ENCODE results near the gene CFAP119. TPM values are rescaled to one million over a fixed set of nuclear protein-coding genes. Genes with fewer than 3 reads are reported as not detected.
"Not testable (repeated sequence)": the region's sequence is repeated elsewhere in the genome, so short reads cannot be mapped to it uniquely, and the experiment has no call there.

Gene CFAP119
- polyA plus RNA-seq (2012; ENCODE audit: low read depth, missing spikeins) = 8.3 TPM

DNA sequence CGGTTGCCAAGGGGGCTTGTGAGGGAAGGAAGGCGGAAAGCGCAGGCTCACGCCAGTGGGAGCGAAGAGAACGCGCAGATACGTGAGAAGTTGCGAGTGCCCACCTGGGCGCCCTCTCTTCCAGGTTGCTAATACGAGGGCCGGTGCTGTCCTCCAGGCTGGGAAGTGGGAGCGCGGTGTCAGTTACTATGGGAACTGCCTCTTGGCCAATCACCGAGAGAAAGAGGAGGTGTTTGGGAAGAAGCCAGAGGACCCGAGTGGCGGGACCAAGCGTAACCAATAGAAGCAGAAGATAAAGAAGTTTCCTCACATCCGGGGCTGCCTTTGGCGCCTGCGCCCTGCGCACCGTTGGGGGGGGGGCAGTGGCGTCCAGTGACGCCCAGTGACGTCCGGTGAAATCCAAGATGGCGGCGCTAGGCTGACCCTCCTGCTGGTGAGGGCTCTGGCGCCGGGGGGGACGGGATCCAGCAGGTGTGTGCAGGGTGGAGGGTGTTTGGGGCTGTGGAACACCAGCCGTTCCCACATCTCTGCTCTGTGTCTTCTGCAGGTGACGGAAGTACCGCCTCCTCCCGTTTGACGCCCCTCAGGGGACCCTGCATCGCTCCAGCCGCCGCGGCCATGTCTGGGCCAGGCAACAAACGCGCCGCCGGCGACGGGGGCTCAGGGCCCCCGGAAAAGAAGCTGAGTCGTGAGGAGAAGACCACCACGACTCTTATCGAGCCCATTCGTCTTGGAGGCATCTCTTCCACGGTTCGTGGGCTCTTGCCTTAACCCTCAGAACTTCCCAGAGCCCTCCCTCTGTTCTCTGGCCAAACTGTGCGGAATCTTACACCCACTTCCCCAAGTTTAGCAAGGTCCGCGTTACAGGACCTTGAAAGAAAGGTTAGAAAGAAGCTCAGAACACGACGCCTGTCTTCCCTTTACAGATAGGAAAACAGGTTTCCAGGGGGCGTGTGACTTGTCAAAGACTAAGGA, at the start of gene CFAP119, which contains the start of gene RNF40:
Gene CFAP119, minus strand, starts transcription at position 135 of the 975 bp plus-strand sequence. CDS start 314 bp downstream, outside the sequence.
Gene RNF40, plus strand, starts transcription at position 395 of the 975 bp plus-strand sequence. Its CDS starts 224 bp downstream, at position 619.
- FAIRE-seq (peak; percentile 98), DNase-seq (ENCODE audit: insufficient read length, low spot score) (peak; percentile 99)
- TF ChIP-seq POU2F2 (IDR thresholded peaks at IDR 0.05; ENCODE audit: low read depth, low read length) (0 out of 2 replicates have a peak, but pooled peaks have one; percentile 20), POLR2A (IDR thresholded peaks at IDR 0.05; ENCODE audit: low read depth, low read length) (peak; percentile 83), SPI1 (IDR thresholded peaks at IDR 0.05; ENCODE audit: low read depth, low read length) (peak; percentile 72), TAF1 (IDR thresholded peaks at IDR 0.05; ENCODE audit: low read depth, low read length) (peak; percentile 89), POLR2AphosphoS5 (IDR thresholded peaks at IDR 0.05; ENCODE audit: low read depth, low read length) (peak; percentile 60; the same call in 1 of the 2 replicates), PAX5 (IDR thresholded peaks at IDR 0.05; ENCODE audit: insufficient read depth, low read length, severe bottlenecking) (no peak)

DNA sequence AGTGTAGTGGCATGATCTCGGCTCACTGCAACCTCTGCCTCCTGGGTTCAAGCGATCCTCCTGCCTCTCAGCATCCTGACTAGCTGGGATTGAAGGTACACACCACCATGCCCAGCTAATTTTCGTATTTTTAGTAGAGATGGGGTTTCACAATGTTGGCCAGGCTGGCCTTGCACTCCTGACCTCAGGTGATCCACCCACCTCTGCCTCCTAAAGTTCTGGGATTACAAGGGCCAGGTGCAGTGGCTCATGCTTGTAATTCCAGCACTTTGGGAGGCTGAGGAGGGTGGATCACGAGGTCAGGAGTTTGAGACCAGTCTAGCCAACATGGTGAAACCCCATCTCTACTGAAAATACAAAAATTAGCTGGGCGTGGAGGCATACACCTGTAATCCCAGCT, 47.8 kb upstream of the CFAP119 start:
- not testable (repeated sequence) for FAIRE-seq; DNase-seq (ENCODE audit: insufficient read length, low spot score)

DNA sequence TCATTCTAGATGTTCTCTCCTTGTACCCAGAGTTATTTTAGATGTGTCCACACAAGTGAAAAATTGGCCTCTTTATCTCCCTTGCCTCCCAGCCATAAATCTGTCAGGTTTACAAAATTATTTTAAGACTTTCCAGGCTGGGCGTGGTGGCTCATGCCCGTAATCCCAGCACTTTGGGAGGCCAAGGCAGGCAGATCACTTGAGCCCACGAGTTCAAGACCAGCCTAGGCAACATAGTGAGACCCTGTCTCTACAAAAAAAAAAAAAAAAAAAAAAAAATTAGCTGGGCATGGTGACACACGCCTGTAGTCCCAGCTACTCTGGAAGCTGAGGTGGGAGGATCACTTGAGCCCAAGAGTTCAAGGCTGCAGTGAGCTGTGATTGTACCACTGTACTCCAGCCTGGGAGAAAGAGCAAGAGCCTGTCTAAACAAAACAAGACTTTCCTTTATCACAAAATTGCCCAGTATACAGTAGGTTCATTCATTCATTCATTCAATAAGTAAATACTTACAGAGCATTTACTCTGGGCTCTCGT, 47.1 kb upstream of the CFAP119 start:
- not testable (repeated sequence) for DNase-seq (ENCODE audit: insufficient read length, low spot score); FAIRE-seq

DNA sequence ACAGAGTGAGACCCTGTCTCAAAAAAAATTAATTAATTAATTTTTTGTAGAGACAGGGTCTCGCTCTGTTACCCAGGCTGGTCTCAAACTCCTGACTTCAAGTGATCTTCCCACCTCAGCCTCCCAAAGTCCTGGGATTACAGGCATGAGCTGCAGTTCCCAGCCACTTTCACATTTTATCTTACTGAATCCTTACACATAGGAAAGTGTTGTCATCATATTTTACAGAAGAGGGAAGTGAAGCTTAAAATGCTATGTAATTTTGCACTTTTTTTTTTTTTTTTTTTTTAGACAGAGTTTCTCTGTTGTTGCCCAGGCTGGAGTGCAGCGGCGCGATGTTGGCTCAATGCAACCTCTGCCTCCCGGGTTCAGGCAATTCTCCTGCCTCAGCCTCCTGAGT, 46.3 kb upstream of the CFAP119 start:
- FAIRE-seq (no peak), DNase-seq (ENCODE audit: insufficient read length, low spot score) (no peak)
- no peak for TF ChIP-seq PAX5 (IDR thresholded peaks at IDR 0.05; ENCODE audit: insufficient read depth, low read length, severe bottlenecking)
- TF ChIP-seq SPI1 (IDR thresholded peaks at IDR 0.05; ENCODE audit: low read depth, low read length) = 0 out of 2 replicates have a peak, but pooled peaks have one; percentile 18
- TF ChIP-seq TAF1 (IDR thresholded peaks at IDR 0.05; ENCODE audit: low read depth, low read length) = no peak

DNA sequence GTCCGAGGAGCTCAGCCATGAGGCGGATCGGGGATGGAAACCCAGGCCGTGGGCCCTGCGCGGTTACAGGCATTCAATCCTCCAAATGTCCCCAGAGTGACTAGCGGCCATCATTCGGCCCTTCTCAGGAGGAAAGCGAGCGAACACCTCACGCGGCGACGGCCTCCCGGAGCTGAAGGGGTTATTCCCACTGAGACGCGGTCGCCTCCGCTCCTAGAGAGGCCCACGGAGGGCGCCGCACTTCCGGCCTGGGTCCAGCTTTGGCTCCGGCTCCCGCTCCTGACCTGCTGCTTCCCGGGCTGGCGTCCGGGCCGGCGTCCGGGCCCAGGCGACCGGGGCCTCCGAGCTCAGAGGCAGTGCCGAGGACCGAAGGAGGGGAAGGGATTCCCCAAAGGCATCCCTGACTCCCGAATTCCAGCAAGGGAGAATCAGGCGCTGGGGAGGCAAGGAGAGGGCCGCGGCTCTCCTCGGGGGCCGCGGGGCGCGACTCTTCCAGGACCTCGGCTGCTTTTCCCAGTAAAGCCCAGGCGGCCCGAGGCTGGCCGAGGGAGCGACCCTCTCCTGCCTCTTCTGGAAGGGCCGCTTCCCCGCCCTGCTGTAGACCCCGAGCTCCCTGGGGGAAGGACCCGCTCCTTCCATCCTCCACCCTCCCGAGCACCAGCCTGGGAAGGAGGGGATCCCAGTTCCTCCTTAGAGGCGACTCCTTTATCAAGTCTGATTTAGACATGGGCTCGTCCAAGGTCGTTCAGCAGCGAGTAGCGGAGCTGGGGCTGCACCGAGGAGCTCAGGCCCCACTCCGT, 43.7 kb upstream of the CFAP119 start:
- FAIRE-seq (no peak), DNase-seq (ENCODE audit: insufficient read length, low spot score) (no peak)
- no peak for TF ChIP-seq PAX5 (IDR thresholded peaks at IDR 0.05; ENCODE audit: insufficient read depth, low read length, severe bottlenecking)
- TF ChIP-seq POU2F2 (IDR thresholded peaks at IDR 0.05; ENCODE audit: low read depth, low read length) = no peak
- no peak for TF ChIP-seq TAF1 (IDR thresholded peaks at IDR 0.05; ENCODE audit: low read depth, low read length)
- no peak for TF ChIP-seq POLR2A (IDR thresholded peaks at IDR 0.05; ENCODE audit: low read depth, low read length)
- no peak for TF ChIP-seq POLR2AphosphoS5 (IDR thresholded peaks at IDR 0.05; ENCODE audit: low read depth, low read length)
- no peak for TF ChIP-seq SPI1 (IDR thresholded peaks at IDR 0.05; ENCODE audit: low read depth, low read length)

DNA sequence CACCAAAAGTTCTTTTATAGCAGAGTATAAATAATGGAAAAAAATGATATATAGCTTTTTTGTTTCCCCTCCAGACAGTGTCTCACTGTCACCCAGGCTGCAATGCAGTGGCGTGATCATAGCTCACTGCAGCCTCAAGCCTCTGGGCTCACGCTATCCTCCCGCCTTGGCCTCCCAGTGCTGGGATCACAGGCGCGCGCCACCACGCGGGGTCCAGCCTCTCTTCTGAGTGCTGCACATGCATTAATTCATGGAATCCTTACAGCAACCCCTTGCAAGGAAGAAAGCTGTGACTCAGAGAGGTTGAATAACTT, 43.2 kb upstream of the CFAP119 start:
- FAIRE-seq (no peak), DNase-seq (ENCODE audit: insufficient read length, low spot score) (no peak)
- TF ChIP-seq POLR2A (IDR thresholded peaks at IDR 0.05; ENCODE audit: low read depth, low read length) = no peak
- no peak for TF ChIP-seq SPI1 (IDR thresholded peaks at IDR 0.05; ENCODE audit: low read depth, low read length)
- TF ChIP-seq POLR2AphosphoS5 (IDR thresholded peaks at IDR 0.05; ENCODE audit: low read depth, low read length) = no peak
- TF ChIP-seq PAX5 (IDR thresholded peaks at IDR 0.05; ENCODE audit: insufficient read depth, low read length, severe bottlenecking) = no peak
- TF ChIP-seq POU2F2 (IDR thresholded peaks at IDR 0.05; ENCODE audit: low read depth, low read length) = no peak
- no peak for TF ChIP-seq TAF1 (IDR thresholded peaks at IDR 0.05; ENCODE audit: low read depth, low read length)

DNA sequence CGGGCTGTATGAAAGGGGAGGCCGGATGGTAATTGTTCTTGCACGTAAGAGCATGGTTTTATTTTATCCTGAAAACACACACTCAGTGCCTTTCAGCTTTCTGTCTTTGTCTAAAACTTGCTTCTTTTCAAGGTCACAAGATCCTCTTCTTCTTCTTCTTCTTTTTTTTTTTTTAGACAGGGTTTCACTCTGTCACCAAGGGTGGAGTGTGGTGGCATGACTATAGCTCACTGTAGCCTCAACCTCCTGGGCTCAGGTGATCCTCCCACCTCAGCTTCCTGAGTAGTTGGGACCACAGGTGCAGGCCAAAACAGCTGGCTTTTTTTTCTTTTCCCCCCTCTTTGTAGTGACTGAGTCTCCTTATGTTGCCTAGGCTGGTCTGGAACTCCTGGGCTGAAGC, 41.1 kb upstream of the CFAP119 start:
- TF ChIP-seq SPI1 (IDR thresholded peaks at IDR 0.05; ENCODE audit: low read depth, low read length) (no peak), POU2F2 (IDR thresholded peaks at IDR 0.05; ENCODE audit: low read depth, low read length) (no peak), PAX5 (IDR thresholded peaks at IDR 0.05; ENCODE audit: insufficient read depth, low read length, severe bottlenecking) (no peak), POLR2A (IDR thresholded peaks at IDR 0.05; ENCODE audit: low read depth, low read length) (no peak), TAF1 (IDR thresholded peaks at IDR 0.05; ENCODE audit: low read depth, low read length) (no peak)
- FAIRE-seq (no peak), DNase-seq (ENCODE audit: insufficient read length, low spot score) (no peak)

DNA sequence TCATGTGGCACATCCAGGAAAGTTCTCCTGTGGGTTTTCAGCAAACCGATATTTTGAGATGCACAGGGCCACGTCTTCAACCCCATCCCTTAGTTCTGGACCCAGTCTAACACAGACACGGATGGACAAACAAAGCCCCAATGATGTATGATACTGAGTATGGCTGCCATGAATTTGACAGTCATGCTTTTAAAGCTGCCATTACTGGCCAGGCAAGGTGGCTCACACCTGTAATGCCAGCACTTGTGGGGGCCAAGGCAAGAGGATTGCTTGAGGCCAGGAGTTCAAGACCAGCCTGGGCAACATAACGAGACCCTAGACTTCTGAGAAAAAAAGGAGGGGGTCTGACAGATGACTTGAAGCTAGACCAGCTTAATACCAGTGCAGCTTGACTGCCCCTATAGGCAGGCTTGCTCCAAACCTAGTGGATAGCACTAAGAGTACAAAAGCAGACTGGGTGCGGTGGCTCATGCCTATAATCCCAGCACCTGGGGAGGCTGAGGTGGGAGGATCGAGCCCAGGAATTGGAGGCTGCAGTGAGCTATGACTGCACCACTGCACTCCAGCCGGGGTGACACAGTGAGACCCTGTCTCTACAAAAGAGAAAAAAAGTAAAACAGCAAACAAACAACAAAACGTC, 35.9 kb upstream of the CFAP119 start:
- TF ChIP-seq POLR2A (IDR thresholded peaks at IDR 0.05; ENCODE audit: low read depth, low read length) = no peak
- no peak for TF ChIP-seq POLR2AphosphoS5 (IDR thresholded peaks at IDR 0.05; ENCODE audit: low read depth, low read length)
- no peak for TF ChIP-seq PAX5 (IDR thresholded peaks at IDR 0.05; ENCODE audit: insufficient read depth, low read length, severe bottlenecking)
- no peak for TF ChIP-seq TAF1 (IDR thresholded peaks at IDR 0.05; ENCODE audit: low read depth, low read length)
- no peak for TF ChIP-seq SPI1 (IDR thresholded peaks at IDR 0.05; ENCODE audit: low read depth, low read length)
- TF ChIP-seq POU2F2 (IDR thresholded peaks at IDR 0.05; ENCODE audit: low read depth, low read length) = no peak
- no peak for DNase-seq (ENCODE audit: insufficient read length, low spot score)
- FAIRE-seq = no peak

DNA sequence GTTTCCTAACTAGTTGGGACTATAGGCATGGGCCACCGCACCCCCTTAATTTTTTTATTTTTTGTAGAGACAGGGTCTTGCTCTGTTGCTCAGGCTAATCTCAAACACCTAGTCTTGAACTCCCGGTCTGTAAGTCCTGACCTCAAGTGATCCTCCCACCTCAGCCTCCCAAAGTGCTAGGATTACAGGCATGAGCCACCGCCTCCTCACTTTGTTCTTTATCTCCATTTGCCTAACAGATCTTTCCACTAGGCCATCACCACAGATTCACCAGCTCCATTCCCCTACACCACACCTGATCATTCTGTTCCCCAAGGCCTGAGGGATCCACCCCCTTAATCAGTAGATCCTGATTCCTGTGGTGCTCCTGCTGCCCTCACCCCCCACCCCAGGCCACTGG, 32.8 kb upstream of the CFAP119 start:
- FAIRE-seq = no peak

More for the DNA sequence above, 32.8 kb upstream of the CFAP119 start:
- no peak for TF ChIP-seq TAF1 (IDR thresholded peaks at IDR 0.05; ENCODE audit: low read depth, low read length)
- DNase-seq (ENCODE audit: insufficient read length, low spot score) = no peak
